Ishikawa (cell line): ENCODE results near the gene HOPX.

Experiments used
- CEBPB ChIP-seq: IDR thresholded peaks from 2 replicates; pipeline ENCODE4 v1.6.1; 2012
- CREB1 ChIP-seq: IDR thresholded peaks from 2 replicates; pipeline ENCODE4 v1.6.1; 2012; ENCODE audit warnings: low read depth
- EGR1 ChIP-seq: IDR thresholded peaks from 2 replicates; pipeline ENCODE4 v1.6.1; 2012
- EP300 ChIP-seq: IDR thresholded peaks from 2 replicates; pipeline ENCODE4 v1.6.1; 2012; ENCODE audit warnings: borderline replicate concordance
- MAX ChIP-seq: IDR thresholded peaks from 2 replicates; pipeline ENCODE4 v1.6.1; 2012
- NFIC ChIP-seq: IDR thresholded peaks from 2 replicates; pipeline ENCODE4 v1.6.1; 2012
- REST ChIP-seq: IDR thresholded peaks from 2 replicates; pipeline ENCODE4 v1.6.1; 2012; ENCODE audit warnings: low read depth, mild to moderate bottlenecking
- TAF1 ChIP-seq: IDR thresholded peaks from 2 replicates; pipeline ENCODE4 v1.6.1; 2012; ENCODE audit warnings: low read depth, mild to moderate bottlenecking
- TCF12 ChIP-seq: IDR thresholded peaks from 2 replicates; pipeline ENCODE4 v1.6.1; 2012; ENCODE audit warnings: low read depth
- TEAD4 ChIP-seq: IDR thresholded peaks from 2 replicates; pipeline ENCODE4 v1.6.1; 2012
- USF1 ChIP-seq: IDR thresholded peaks from 2 replicates; pipeline ENCODE4 v1.6.1; 2012
- YY1 ChIP-seq: IDR thresholded peaks from 2 replicates; pipeline ENCODE4 v1.6.1; 2012; ENCODE audit warnings: low read depth

GRCh38 chr4:56627375-56627774 is 53.7 kb downstream of the HOPX start:
- no peak for TF ChIP-seq MAX
- no peak for TF ChIP-seq EGR1
- no peak for TF ChIP-seq REST
- no peak for TF ChIP-seq USF1
- no peak for TF ChIP-seq EP300
- TF ChIP-seq NFIC = no peak
- no peak for TF ChIP-seq CEBPB
- TF ChIP-seq TAF1 = no peak
- TF ChIP-seq CREB1 = no peak
- no peak for TF ChIP-seq TCF12
- TF ChIP-seq YY1 = no peak
- no peak for TF ChIP-seq TEAD4
